ENCODE data around the gene MOB3B. TPM values are rescaled to one million over a fixed set of nuclear protein-coding genes. Genes with fewer than 3 reads are reported as not detected.

MOB3B gene
- total and polyA plus RNA-seq, 10 of the 15 experiments (the other 5 are each of a cell fraction or from before 2014, with no cell fraction given): 0.44 to 2.7 (median 0.91) TPM

DNA sequence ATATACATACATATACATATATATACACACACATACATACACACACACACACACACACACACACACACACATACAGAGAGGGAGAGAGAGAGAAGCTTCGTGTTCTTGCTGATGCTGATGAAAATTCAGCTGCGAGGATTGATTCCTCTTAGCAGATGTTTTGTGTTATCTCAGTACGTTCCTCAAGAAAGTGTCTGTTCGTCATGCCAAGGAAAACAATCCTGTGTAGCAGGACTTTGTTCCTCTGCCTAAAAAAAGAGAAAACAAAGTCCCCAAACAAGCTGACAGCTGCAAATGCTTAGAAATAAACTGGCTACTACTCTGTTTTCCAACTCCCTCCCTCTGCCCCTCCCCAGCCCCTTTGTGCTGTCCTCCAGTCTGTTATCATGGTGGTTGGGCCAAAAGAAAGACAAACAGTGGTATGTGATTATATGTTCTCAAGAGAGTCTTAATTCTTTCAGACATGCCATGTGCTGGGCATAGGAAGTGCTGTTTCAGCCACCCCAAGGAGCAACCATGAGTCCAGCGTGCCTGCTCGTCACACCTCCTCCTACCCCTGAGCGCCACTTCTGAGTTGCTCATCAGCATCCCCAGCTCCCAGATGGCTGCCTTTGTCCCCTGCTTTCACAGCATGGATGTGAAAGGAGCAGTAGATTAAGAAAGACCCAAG lies 161.2 kb downstream of the MOB3B start:
- Histone ChIP-seq H3K4me3 (no peak overlapping the region), H3K27me3 (replicated peaks in 1 of 2; ENCODE audit: control insufficient read depth in 2 of 2, insufficient read depth in 2 of 2, low read length in 1 of 2) (no peaks in the 10 kb centered on the region), H3K79me2 (ENCODE audit: control insufficient read depth, insufficient read depth, low read length) (no peaks in the 10 kb centered on the region), H2AFZ (ENCODE audit: control insufficient read depth, low read depth, low read length) (no peak overlapping the region), H3K4me2 (ENCODE audit: control insufficient read depth, insufficient read depth) (no peak overlapping the region), H3K27ac (ENCODE audit: control insufficient read depth, insufficient read depth) (no peak overlapping the region), H3K36me3 (ENCODE audit: control insufficient read depth in 2 of 2, insufficient read depth in 2 of 2, low read length in 1 of 2) (no peaks in the 10 kb centered on the region), H3K4me1 (ENCODE audit: control insufficient read depth, insufficient read depth, low read length) (peaks cover 40% of the 10 kb centered on the region), H3K9ac (ENCODE audit: control insufficient read depth, insufficient read depth, low read length) (no peak overlapping the region), H3K9me3 (replicated peaks; ENCODE audit: control insufficient read depth, insufficient read depth, low read length) (peaks cover 2% of the 10 kb centered on the region; the same call in 1 of the 3 replicates), H4K20me1 (ENCODE audit: control insufficient read depth, insufficient read depth) (no peaks in the 10 kb centered on the region)
- FAIRE-seq (no peak), DNase-seq (ENCODE audit: low read depth, low spot score) (no peak), ATAC-seq (no peak)
- in situ Hi-C loops (cut with MboI) (no loop called here), intact Hi-C loops (cut with micrococcal nuclease; ENCODE audit: unreplicated experiment) (loop anchor here (5.0 kb wide), 1 partner anchor 79 kb away; no protein-coding TSS in a partner anchor)
- no TSS peak for BruUV-seq (replicated peaks)
- SMC1A ChIA-PET (ENCODE audit: uncharacterized antibody, unreplicated experiment): interaction anchor here (0.6 to 6.9 kb wide), 12 partner anchors 9 to 157 kb away, joined by 3 to 64 read pairs (median 4); partner anchors contain the start of gene IFNK
- RAD21 ChIA-PET (ENCODE audit: unreplicated experiment): interaction anchor here (1.1 to 4.5 kb wide), 4 partner anchors 9 to 143 kb away, joined by 3 to 35 read pairs (median 3); no protein-coding TSS in a partner anchor
- POLR2A ChIA-PET: interaction anchor here (3.7 kb wide), 1 partner anchor 9 kb away, joined by 25 read pairs; no protein-coding TSS in a partner anchor
- CTCF ChIA-PET: interaction anchor here (1.5 to 3.3 kb wide), 6 partner anchors 9 to 157 kb away, joined by 3 to 23 read pairs (median 10); no protein-coding TSS in a partner anchor
- WGBS (ENCODE audit: insufficient coverage, insufficient replicate concordance, low lambda C conversion rate, missing lambda C conversion rate): 94% methylated on average over 7 of the region's 7 CpGs
- TF ChIP-seq MTA3 (IDR thresholded peaks at IDR 0.05; ENCODE audit: borderline replicate concordance, low read length) (no peak), BACH1 (IDR thresholded peaks at IDR 0.05; ENCODE audit: borderline replicate concordance) (no peak), NFXL1 (IDR thresholded peaks at IDR 0.05; ENCODE audit: borderline replicate concordance) (no peak), FOXM1 (IDR thresholded peaks at IDR 0.05; ENCODE audit: low read depth, low read length) (no peak), ESRRA (IDR thresholded peaks at IDR 0.05; ENCODE audit: low read length) (no peak), EP300 (IDR thresholded peaks at IDR 0.05; ENCODE audit: borderline replicate concordance in 1 of 2, control insufficient read depth in 1 of 2, low read depth in 2 of 2, low read length in 2 of 2) (no peak)
- TF ChIP-seq, protein P1, sequence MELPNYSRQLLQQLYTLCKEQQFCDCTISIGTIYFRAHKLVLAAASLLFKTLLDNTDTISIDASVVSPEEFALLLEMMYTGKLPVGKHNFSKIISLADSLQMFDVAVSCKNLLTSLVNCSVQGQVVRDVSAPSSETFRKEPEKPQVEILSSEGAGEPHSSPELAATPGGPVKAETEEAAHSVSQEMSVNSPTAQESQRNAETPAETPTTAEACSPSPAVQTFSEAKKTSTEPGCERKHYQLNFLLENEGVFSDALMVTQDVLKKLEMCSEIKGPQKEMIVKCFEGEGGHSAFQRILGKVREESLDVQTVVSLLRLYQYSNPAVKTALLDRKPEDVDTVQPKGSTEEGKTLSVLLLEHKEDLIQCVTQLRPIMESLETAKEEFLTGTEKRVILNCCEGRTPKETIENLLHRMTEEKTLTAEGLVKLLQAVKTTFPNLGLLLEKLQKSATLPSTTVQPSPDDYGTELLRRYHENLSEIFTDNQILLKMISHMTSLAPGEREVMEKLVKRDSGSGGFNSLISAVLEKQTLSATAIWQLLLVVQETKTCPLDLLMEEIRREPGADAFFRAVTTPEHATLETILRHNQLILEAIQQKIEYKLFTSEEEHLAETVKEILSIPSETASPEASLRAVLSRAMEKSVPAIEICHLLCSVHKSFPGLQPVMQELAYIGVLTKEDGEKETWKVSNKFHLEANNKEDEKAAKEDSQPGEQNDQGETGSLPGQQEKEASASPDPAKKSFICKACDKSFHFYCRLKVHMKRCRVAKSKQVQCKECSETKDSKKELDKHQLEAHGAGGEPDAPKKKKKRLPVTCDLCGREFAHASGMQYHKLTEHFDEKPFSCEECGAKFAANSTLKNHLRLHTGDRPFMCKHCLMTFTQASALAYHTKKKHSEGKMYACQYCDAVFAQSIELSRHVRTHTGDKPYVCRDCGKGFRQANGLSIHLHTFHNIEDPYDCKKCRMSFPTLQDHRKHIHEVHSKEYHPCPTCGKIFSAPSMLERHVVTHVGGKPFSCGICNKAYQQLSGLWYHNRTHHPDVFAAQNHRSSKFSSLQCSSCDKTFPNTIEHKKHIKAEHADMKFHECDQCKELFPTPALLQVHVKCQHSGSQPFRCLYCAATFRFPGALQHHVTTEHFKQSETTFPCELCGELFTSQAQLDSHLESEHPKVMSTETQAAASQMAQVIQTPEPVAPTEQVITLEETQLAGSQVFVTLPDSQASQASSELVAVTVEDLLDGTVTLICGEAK (IDR thresholded peaks at IDR 0.05; ENCODE audit: borderline replicate concordance): no peak
- TF ChIP-seq, protein P2, sequence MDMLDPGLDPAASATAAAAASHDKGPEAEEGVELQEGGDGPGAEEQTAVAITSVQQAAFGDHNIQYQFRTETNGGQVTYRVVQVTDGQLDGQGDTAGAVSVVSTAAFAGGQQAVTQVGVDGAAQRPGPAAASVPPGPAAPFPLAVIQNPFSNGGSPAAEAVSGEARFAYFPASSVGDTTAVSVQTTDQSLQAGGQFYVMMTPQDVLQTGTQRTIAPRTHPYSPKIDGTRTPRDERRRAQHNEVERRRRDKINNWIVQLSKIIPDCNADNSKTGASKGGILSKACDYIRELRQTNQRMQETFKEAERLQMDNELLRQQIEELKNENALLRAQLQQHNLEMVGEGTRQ (IDR thresholded peaks at IDR 0.05; ENCODE audit: borderline replicate concordance, low read depth, low read length): no peak
- TF ChIP-seq, protein P3, sequence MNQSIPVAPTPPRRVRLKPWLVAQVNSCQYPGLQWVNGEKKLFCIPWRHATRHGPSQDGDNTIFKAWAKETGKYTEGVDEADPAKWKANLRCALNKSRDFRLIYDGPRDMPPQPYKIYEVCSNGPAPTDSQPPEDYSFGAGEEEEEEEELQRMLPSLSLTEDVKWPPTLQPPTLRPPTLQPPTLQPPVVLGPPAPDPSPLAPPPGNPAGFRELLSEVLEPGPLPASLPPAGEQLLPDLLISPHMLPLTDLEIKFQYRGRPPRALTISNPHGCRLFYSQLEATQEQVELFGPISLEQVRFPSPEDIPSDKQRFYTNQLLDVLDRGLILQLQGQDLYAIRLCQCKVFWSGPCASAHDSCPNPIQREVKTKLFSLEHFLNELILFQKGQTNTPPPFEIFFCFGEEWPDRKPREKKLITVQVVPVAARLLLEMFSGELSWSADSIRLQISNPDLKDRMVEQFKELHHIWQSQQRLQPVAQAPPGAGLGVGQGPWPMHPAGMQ (IDR thresholded peaks at IDR 0.05; ENCODE audit: borderline replicate concordance): no peak
- TF ChIP-seq, protein P4, sequence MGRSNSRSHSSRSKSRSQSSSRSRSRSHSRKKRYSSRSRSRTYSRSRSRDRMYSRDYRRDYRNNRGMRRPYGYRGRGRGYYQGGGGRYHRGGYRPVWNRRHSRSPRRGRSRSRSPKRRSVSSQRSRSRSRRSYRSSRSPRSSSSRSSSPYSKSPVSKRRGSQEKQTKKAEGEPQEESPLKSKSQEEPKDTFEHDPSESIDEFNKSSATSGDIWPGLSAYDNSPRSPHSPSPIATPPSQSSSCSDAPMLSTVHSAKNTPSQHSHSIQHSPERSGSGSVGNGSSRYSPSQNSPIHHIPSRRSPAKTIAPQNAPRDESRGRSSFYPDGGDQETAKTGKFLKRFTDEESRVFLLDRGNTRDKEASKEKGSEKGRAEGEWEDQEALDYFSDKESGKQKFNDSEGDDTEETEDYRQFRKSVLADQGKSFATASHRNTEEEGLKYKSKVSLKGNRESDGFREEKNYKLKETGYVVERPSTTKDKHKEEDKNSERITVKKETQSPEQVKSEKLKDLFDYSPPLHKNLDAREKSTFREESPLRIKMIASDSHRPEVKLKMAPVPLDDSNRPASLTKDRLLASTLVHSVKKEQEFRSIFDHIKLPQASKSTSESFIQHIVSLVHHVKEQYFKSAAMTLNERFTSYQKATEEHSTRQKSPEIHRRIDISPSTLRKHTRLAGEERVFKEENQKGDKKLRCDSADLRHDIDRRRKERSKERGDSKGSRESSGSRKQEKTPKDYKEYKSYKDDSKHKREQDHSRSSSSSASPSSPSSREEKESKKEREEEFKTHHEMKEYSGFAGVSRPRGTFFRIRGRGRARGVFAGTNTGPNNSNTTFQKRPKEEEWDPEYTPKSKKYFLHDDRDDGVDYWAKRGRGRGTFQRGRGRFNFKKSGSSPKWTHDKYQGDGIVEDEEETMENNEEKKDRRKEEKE (IDR thresholded peaks at IDR 0.05): no peak
- TF ChIP-seq, protein P5, sequence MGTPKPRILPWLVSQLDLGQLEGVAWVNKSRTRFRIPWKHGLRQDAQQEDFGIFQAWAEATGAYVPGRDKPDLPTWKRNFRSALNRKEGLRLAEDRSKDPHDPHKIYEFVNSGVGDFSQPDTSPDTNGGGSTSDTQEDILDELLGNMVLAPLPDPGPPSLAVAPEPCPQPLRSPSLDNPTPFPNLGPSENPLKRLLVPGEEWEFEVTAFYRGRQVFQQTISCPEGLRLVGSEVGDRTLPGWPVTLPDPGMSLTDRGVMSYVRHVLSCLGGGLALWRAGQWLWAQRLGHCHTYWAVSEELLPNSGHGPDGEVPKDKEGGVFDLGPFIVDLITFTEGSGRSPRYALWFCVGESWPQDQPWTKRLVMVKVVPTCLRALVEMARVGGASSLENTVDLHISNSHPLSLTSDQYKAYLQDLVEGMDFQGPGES (IDR thresholded peaks at IDR 0.05): no peak

Measured in GM12878 (cell line).